Endothelial cell of umbilical vein (primary cell): ENCODE results near the gene RAB4B. TPM values are rescaled to one million over a fixed set of nuclear protein-coding genes. Genes with fewer than 3 reads are reported as not detected.

Source experiments
- BruUV-seq: library from RNA; stranded (reverse); fragments of 400-500 nt; replicated peaks from 2 replicates; lab custom pipeline; 2021; lab: Mats Ljungman, UMichigan
- CTCF ChIA-PET: fragments of 300-600, 350-600 bp; sonication (Branson Sonifier 250); formaldehyde crosslinking; loops from one replicate; lab custom pipeline; 2021; ENCODE audit warnings: antibody characterized with exemption, inconsistent platforms; lab: Charles Lee
- POLR2A ChIA-PET: fragments of 300-600, 350-600 bp; sonication (Branson Sonifier 250); formaldehyde crosslinking; loops from one replicate; lab custom pipeline; 2021; ENCODE audit warnings: antibody characterized with exemption, inconsistent platforms; lab: Charles Lee
- DNase-seq: peaks from one replicate; pipeline ENCODE4 v3.0.0-alpha.2; 2011; ENCODE audit warnings: low read depth, low spot score
- FAIRE-seq: peaks from 2 replicates; lab custom pipeline; 2011; peaks lifted over from hg19 to GRCh38; lab: Jason Lieb, UNC
- H2AFZ ChIP-seq: 2 replicates; pipeline ENCODE4 v1.6.0; 2012; ENCODE audit warnings: low read depth, low read length, control low read depth, inconsistent platforms
- H3K27ac ChIP-seq: 2 replicates; pipeline ENCODE4 v1.5.1; 2011; ENCODE audit warnings: low read depth, mild to moderate bottlenecking, control low read depth, low read length, moderate library complexity; ENCODE audit not compliant: insufficient read depth
- H3K27me3 ChIP-seq, 2 experiments: 2 replicates each; pipeline versions ENCODE4 v1.6.0 to v1.6.1; 2011; ENCODE audit warnings: low read length in 2 of 2, mixed read lengths in 1 of 2; ENCODE audit not compliant: control insufficient read depth in 2 of 2, insufficient read depth in 2 of 2
- H3K36me3 ChIP-seq, 2 experiments: 2 replicates in 1 of 2; 3 replicates in 1 of 2; pipeline ENCODE4 v1.5.1; 2011; ENCODE audit warnings: low read length in 2 of 2, mild to moderate bottlenecking in 1 of 2, moderate library complexity in 1 of 2; ENCODE audit not compliant: control insufficient read depth in 2 of 2, insufficient read depth in 2 of 2; ENCODE audit errors: extremely low read depth in 1 of 2
- H3K4me1 ChIP-seq: 3 replicates; pipeline ENCODE4 v1.5.1; 2011; ENCODE audit warnings: mild to moderate bottlenecking, low read length; ENCODE audit not compliant: control insufficient read depth, insufficient read depth; ENCODE audit errors: extremely low read depth
- H3K4me2 ChIP-seq: 2 replicates; pipeline ENCODE4 v1.6.1; 2011; ENCODE audit warnings: low read length, control low read depth, mixed read lengths; ENCODE audit not compliant: insufficient read depth
- H3K4me3 ChIP-seq, 3 experiments: fragments of 200-600 bp in 1 of 3; sonication (generic), shearing (Covaris generic) in 1 of 3; replicated peaks in 1 of 3; 2 replicates each; pipeline ENCODE4 v1.5.1; 2011 to 2016; ENCODE audit warnings: control low read depth in 3 of 3, low read length in 3 of 3, mild to moderate bottlenecking in 2 of 3, inconsistent platforms in 1 of 3, low read depth in 1 of 3, moderate library complexity in 1 of 3; ENCODE audit not compliant: insufficient read depth in 1 of 3
- H3K79me2 ChIP-seq: 2 replicates; pipeline ENCODE4 v1.6.0; 2012; ENCODE audit warnings: low read length, inconsistent platforms; ENCODE audit not compliant: control insufficient read depth, insufficient read depth
- H3K9ac ChIP-seq: replicated peaks from 2 replicates; pipeline ENCODE3; 2011; ENCODE audit warnings: low read length, control low read depth; ENCODE audit not compliant: insufficient read depth; ENCODE audit errors: extremely low read depth
- H3K9me1 ChIP-seq: replicated peaks from 3 replicates; pipeline ENCODE4 v1.6.0; 2011; ENCODE audit warnings: mild to moderate bottlenecking, low read length; ENCODE audit not compliant: control insufficient read depth, insufficient read depth; ENCODE audit errors: extremely low read depth
- H3K9me3 ChIP-seq: replicated peaks from 2 replicates; pipeline ENCODE4 v1.5.1; 2012; ENCODE audit warnings: low read length, inconsistent platforms; ENCODE audit not compliant: control insufficient read depth, insufficient read depth
- H4K20me1 ChIP-seq: replicated peaks from 2 replicates; pipeline ENCODE3; 2011; ENCODE audit warnings: mild to moderate bottlenecking, low read length; ENCODE audit not compliant: control insufficient read depth, insufficient read depth; ENCODE audit errors: extremely low read depth
- EZH2 ChIP-seq: IDR thresholded peaks from 2 replicates; pipeline ENCODE4 v1.6.1; 2012; ENCODE audit warnings: borderline replicate concordance, low read depth, mild to moderate bottlenecking, moderate library complexity, low read length, inconsistent platforms; ENCODE audit not compliant: severe bottlenecking
- FOS ChIP-seq: IDR thresholded peaks from 2 replicates; pipeline ENCODE4 v1.6.1; 2011; ENCODE audit warnings: mild to moderate bottlenecking, low read length, moderate library complexity, borderline replicate concordance; ENCODE audit not compliant: insufficient read depth
- JUN ChIP-seq: IDR thresholded peaks from 2 replicates; pipeline ENCODE4 v1.6.1; 2011; ENCODE audit warnings: borderline replicate concordance, low read depth; ENCODE audit not compliant: insufficient read length, insufficient read depth
- MYC ChIP-seq: IDR thresholded peaks from one replicate; pipeline ENCODE4 v1.6.1; 2011; ENCODE audit warnings: mild to moderate bottlenecking, low read depth, low read length
- POLR2AphosphoS5 ChIP-seq: IDR thresholded peaks from 2 replicates; pipeline ENCODE4 v1.6.1; 2012; ENCODE audit warnings: low read depth, mild to moderate bottlenecking, control low read depth, low read length, moderate library complexity; ENCODE audit not compliant: insufficient read depth
- dilution Hi-C: fragments of 300-500 bp; cut with MboI; formaldehyde crosslinking; loops from one replicate; pipeline ENCODE4 v1.15.0; 2019; ENCODE audit warnings: low sequenced_read_pairs; ENCODE audit not compliant: extremely low pct_ligation_motif_present
- intact Hi-C: fragments of 100-400 bp; cut with micrococcal nuclease; formaldehyde crosslinking; loops from one replicate; pipeline ENCODE4 v1.10.0; 2022
- polyA plus RNA-seq, 4 experiments: library from polyadenylated mRNA; depleted of rRNA in 3 of 4; stranded (reverse) in 3 of 4; unstranded in 1 of 4; fragments of >200 nt; gene quantifications; 2 replicates each; pipeline versions ENCODE4 v1.2.1 to v1.2.3, GENCODE V29; 2011 to 2012; ENCODE audit warnings: missing spikeins in 1 of 4
- total RNA-seq: library from RNA; stranded (reverse); gene quantifications from 2 replicates; pipeline ENCODE4 v1.2.3, GENCODE V29; 2021
- TF ChIP-seq, protein P1 (sequence below), 2 donors: IDR thresholded peaks; 1 replicate in 1 of 2; 2 replicates in 1 of 2; pipeline ENCODE4 v1.5.1; 2011; ENCODE audit warnings: low read length in 2 of 2, mild to moderate bottlenecking in 2 of 2, moderate library complexity in 2 of 2, control low read depth in 1 of 2, inconsistent platforms in 1 of 2, low read depth in 1 of 2; ENCODE audit not compliant: insufficient read depth in 1 of 2; ENCODE audit errors: extremely low read depth in 1 of 2

Gene RAB4B
- total and polyA plus RNA-seq, 2 donors (not counting 3 experiments of a cell fraction or from before 2014, with no cell fraction given), result 33.6 to 61.0 TPM

DNA sequence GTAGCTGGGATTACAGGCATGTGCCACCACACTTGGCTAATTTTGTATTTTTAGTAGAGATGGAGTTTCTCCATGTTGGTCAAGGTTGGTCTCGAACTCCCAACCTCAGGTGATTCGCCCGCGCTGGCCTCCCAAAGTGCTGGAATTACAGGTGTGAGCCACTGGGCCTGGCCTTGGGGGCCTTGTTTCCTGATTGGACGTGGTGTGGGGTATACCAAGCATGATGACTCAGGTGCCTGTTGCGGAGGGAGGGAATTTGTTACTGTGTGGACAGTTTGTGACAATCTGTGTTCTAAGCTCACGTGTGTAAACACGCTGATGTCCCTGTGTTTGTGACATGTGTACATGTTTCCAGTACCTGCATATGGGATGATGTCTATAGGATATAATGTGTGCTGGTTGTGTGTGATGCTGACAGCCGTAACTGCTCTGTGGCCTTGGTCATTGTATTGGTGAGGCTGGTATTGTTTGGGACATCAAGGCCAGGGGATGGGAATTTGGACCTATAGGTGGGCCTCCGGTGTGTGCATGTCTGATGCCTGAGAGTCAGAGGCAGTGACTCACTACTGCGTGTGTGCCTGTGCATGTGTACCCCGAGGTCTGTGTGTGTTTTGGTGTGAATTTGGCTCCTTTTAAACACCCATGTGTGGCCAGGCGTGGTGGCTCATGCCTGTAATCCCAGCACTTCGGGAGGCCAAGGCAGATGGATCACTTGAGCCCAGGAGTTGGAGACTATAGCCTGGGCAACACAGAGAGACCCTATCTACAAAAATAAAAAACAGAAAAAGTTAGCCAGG lies 19.3 kb downstream of the RAB4B start:
- CTCF ChIA-PET, result interaction anchor here (1.1 to 2.5 kb wide), 8 partner anchors 9 to 134 kb away, joined by 3 to 39 read pairs (median 9); partner anchors contain the start of genes ACTMAP, RAB4B and SNRPA

GRCh38 chr19:40797963-40798682 lies 20.1 kb downstream of the RAB4B start:
- dilution Hi-C loops (no loop called here), intact Hi-C loops (loop anchor here (1.0 to 2.0 kb wide), 4 partner anchors 20 to 81 kb away; partner anchors contain the start of genes ACTMAP, COQ8B, ITPKC and RAB4B)
- no peaks in the 10 kb centered on the region for H3K9me3 ChIP-seq
- H3K27me3 ChIP-seq, result no peaks in the 10 kb centered on the region
- peaks cover 36% of the 10 kb centered on the region for H3K79me2 ChIP-seq
- ChIA-PET CTCF (interaction anchor here (0.6 to 2.5 kb wide), 27 partner anchors 8 to 464 kb away, joined by 3 to 39 read pairs (median 4); partner anchors contain the start of genes ACTMAP, COQ8B, ITPKC and RAB4B), POLR2A (interaction anchor here (0.7 to 4.5 kb wide), 3 partner anchors 9 to 47 kb away, joined by 3 to 23 read pairs (median 5); partner anchors contain the start of genes ACTMAP, RAB4B and SNRPA)
- TSS peak; percentile 37 for BruUV-seq
- no peak for TF ChIP-seq POLR2AphosphoS5
- TF ChIP-seq, protein P1, sequence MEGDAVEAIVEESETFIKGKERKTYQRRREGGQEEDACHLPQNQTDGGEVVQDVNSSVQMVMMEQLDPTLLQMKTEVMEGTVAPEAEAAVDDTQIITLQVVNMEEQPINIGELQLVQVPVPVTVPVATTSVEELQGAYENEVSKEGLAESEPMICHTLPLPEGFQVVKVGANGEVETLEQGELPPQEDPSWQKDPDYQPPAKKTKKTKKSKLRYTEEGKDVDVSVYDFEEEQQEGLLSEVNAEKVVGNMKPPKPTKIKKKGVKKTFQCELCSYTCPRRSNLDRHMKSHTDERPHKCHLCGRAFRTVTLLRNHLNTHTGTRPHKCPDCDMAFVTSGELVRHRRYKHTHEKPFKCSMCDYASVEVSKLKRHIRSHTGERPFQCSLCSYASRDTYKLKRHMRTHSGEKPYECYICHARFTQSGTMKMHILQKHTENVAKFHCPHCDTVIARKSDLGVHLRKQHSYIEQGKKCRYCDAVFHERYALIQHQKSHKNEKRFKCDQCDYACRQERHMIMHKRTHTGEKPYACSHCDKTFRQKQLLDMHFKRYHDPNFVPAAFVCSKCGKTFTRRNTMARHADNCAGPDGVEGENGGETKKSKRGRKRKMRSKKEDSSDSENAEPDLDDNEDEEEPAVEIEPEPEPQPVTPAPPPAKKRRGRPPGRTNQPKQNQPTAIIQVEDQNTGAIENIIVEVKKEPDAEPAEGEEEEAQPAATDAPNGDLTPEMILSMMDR (IDR thresholded peaks at IDR 0.05; ENCODE audit: extremely low read depth in 1 of 2, insufficient read depth in 1 of 2, low read depth in 1 of 2, low read length in 2 of 2), result peak; percentile 12 to 32
- FAIRE-seq, result no peak
- H3K4me3 ChIP-seq, result peak overlapping the region; percentile 43 to 79 (median 52)
- peak overlapping the region; percentile 78 for H3K9ac ChIP-seq
- H3K36me3 ChIP-seq, result peaks cover 0 to 13% of the 10 kb centered on the region in 2 experiments
- H3K4me1 ChIP-seq, result peaks cover 39% of the 10 kb centered on the region
- H3K27ac ChIP-seq, result peak overlapping the region; percentile 71
- peak; percentile 68 for DNase-seq
- H2AFZ ChIP-seq, result peak overlapping the region; percentile 50
- no peaks in the 10 kb centered on the region for H3K9me1 ChIP-seq
- peak overlapping the region; percentile 86 for H3K4me2 ChIP-seq
- no peaks in the 10 kb centered on the region for H4K20me1 ChIP-seq

More for the DNA sequence above, 19.3 kb downstream of the RAB4B start:
- Histone ChIP-seq H3K9me3 (no peaks in the 10 kb centered on the region), H3K4me1 (peaks cover 32% of the 10 kb centered on the region), H3K36me3 (peaks cover 0 to 12% of the 10 kb centered on the region in 2 experiments), H3K79me2 (peaks cover 29% of the 10 kb centered on the region), H3K9me1 (no peaks in the 10 kb centered on the region), H4K20me1 (no peaks in the 10 kb centered on the region), H3K4me3 (no peak overlapping the region), H3K9ac (no peak overlapping the region), H2AFZ (no peak overlapping the region), H3K27ac (no peak overlapping the region), H3K4me2 (no peak overlapping the region), H3K27me3 (no peaks in the 10 kb centered on the region)
- POLR2A ChIA-PET, result interaction anchor here (1.6 kb wide), 1 partner anchor 47 kb away, joined by 5 read pairs; the partner anchor contains the start of genes ACTMAP and SNRPA
- BruUV-seq, result no TSS peak
- intact Hi-C loops, result no loop called here
- no peak for TF ChIP-seq POLR2AphosphoS5
- TF ChIP-seq FOS, result no peak
- no peak for TF ChIP-seq EZH2
- TF ChIP-seq JUN, result no peak
- no peak for TF ChIP-seq MYC
- no peak for FAIRE-seq
- dilution Hi-C loops, result no loop called here
- DNase-seq, result no peak
